ENCODE data around the gene ARFGAP2. TPM values are rescaled to one million over a fixed set of nuclear protein-coding genes. Genes with fewer than 3 reads are reported as not detected.

ARFGAP2 gene
- total RNA-seq, 1 experiment from 2014 or later: 97.5 TPM

- Histone ChIP-seq H3K27ac (ENCODE audit: low read length) (peak within 1 kb of the TSS; percentile 81), H3K4me1 (ENCODE audit: insufficient read depth, low read length) (peaks cover 22% of the 10 kb centered on the region), H3K36me3 (ENCODE audit: low read depth, low read length) (no peaks in the 10 kb centered on the region), H4K20me1 (ENCODE audit: low read length) (no peaks in the 10 kb centered on the region), H3K9ac (ENCODE audit: low read length) (peak within 1 kb of the TSS; percentile 85), H3K9me2 (replicated peaks; ENCODE audit: low read length) (no peaks in the 10 kb centered on the region), H3K79me2 (ENCODE audit: low read length) (peaks cover 46% of the 10 kb centered on the region), H2AFZ (ENCODE audit: low read length) (peak within 1 kb of the TSS; percentile 87), H3F3A (ENCODE audit: low read length, unreplicated experiment) (no peaks in the 10 kb centered on the region), H3K4me3 (ENCODE audit: low read length) (peak within 1 kb of the TSS; percentile 90), H3K27me3 (ENCODE audit: low read length) (no peaks in the 10 kb centered on the region), H3K4me2 (ENCODE audit: low read length) (peak within 1 kb of the TSS; percentile 97), H3K9me3 (ENCODE audit: low read length) (no peaks in the 10 kb centered on the region)
- BruUV-seq (replicated peaks): no TSS peak
- intact Hi-C loops (cut with micrococcal nuclease): no loop called here
- ChIA-PET POLR2A (ENCODE audit: unreplicated experiment) (interaction anchor here (1.3 kb wide), 1 partner anchor 29 kb away, joined by 9 read pairs; the partner anchor contains the start of gene DDB2), CTCF (interaction anchor here (1.5 kb wide), 1 partner anchor 30 kb away, joined by 10 read pairs; no protein-coding TSS in a partner anchor)
- peak; percentile 63 for DNase-seq
- TF ChIP-seq EZH2 (IDR thresholded peaks at IDR 0.05; ENCODE audit: low read length, unreplicated experiment) (no peak), EZH2phosphoT487 (IDR thresholded peaks at IDR 0.05; ENCODE audit: borderline replicate concordance, low read length) (no peak), CTCF (conservative IDR thresholded peaks at IDR 0.05; ENCODE audit: low read depth, low read length) (no peak)
- peak; percentile 53 for ATAC-seq
Observed at GRCh38 chr11:47186076-47186699, 9.5 kb upstream of the ARFGAP2 start, which contains the start of gene PACSIN3. PACSIN3 (minus strand) TSS chr11:47186434; CDS start chr11:47182727, 3,707 bp downstream.

GRCh38 chr11:47185305-47186075, 8.8 kb upstream of the ARFGAP2 start:
- peaks cover 22% of the 10 kb centered on the region for H3K4me1 ChIP-seq (ENCODE audit: insufficient read depth, low read length)
- peak; percentile 84 for DNase-seq
- no peaks in the 10 kb centered on the region for H3K36me3 ChIP-seq (ENCODE audit: low read depth, low read length)
- peak overlapping the region; percentile 76 for H2AFZ ChIP-seq (ENCODE audit: low read length)
- peaks cover 46% of the 10 kb centered on the region for H3K79me2 ChIP-seq (ENCODE audit: low read length)
- TF ChIP-seq CTCF (conservative IDR thresholded peaks at IDR 0.05; ENCODE audit: low read depth, low read length) (no peak), EZH2 (IDR thresholded peaks at IDR 0.05; ENCODE audit: low read length, unreplicated experiment) (no peak), EZH2phosphoT487 (IDR thresholded peaks at IDR 0.05; ENCODE audit: borderline replicate concordance, low read length) (no peak)
- H3K27me3 ChIP-seq (ENCODE audit: low read length): no peaks in the 10 kb centered on the region
- H3K9ac ChIP-seq (ENCODE audit: low read length): peak overlapping the region; percentile 85
- intact Hi-C loops (cut with micrococcal nuclease): loop anchor here (1.0 kb wide), 1 partner anchor 29 kb away; the partner anchor contains the start of gene DDB2
- peak; percentile 65 for ATAC-seq
- CTCF ChIA-PET: interaction anchor here (0.7 to 1.5 kb wide), 8 partner anchors 29 to 169 kb away, joined by 3 to 20 read pairs (median 10); partner anchors contain the start of genes ACP2 and NR1H3
- no peaks in the 10 kb centered on the region for H4K20me1 ChIP-seq (ENCODE audit: low read length)
- H3K27ac ChIP-seq (ENCODE audit: low read length): peak overlapping the region; percentile 81
- H3K9me2 ChIP-seq (replicated peaks; ENCODE audit: low read length): no peaks in the 10 kb centered on the region
- BruUV-seq (replicated peaks): TSS peak; percentile 35
- peak overlapping the region; percentile 90 for H3K4me3 ChIP-seq (ENCODE audit: low read length)
- no peaks in the 10 kb centered on the region for H3K9me3 ChIP-seq (ENCODE audit: low read length)
- H3F3A ChIP-seq (ENCODE audit: low read length, unreplicated experiment): no peaks in the 10 kb centered on the region
- H3K4me2 ChIP-seq (ENCODE audit: low read length): peak overlapping the region; percentile 92
- POLR2A ChIA-PET (ENCODE audit: unreplicated experiment): interaction anchor here (0.8 to 1.3 kb wide), 4 partner anchors 25 to 63 kb away, joined by 3 to 16 read pairs (median 9); partner anchors contain the start of genes ACP2 and DDB2
